NCI-H1694 (cell line): Measurements from ENCODE around the gene BLACAT1.

Experiments used
- DNase-seq: peaks from one replicate; lab custom pipeline; 2025; lab: John Stamatoyannopoulos, UW

The BLACAT1 gene

DNA sequence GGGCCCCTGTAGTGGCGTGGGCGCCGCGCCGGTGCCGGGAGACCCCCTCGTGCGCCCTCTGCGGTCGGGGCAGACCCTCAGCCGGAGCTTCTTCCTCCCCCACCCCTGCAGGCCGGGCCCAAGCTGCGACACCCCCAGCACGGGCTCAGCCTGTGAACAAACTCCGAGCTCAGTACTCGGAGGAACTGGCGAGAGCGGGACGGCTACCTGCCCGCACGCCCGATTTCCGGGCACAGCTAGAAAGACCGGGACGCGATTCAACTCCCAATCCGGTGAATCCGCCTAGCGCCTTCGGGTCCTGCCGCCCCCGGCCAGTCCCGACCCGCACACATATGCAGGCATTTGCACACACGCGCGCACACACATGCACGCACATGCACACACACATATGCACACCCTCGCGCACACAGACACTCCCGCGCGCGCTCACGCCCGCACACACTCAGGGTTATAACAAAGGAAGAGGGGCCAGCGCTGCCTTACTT is 580 bp upstream of the BLACAT1 start:
- DNase-seq: no peak

DNA sequence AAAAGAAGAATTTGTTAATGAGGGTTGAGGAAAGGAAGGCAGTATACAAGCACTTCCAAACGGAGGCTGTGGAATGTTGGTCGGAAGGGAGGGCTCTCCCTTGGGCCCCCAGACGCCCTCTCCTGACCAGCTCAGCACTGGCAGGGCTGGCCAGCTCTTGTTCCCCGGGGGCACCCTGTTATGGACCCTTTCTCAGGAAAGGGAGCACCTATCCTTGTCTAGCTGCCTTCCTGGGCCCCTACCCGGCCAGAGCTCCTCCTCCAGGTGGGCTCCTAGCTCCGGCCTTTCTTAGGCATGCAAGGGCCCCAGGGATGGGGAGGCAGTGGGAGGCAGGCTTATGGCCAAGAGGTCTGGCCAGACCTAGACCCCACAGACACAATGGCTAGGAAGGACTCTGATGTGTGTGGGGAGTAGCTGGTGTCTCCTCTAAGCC is 926 bp downstream of the BLACAT1 start:
- DNase-seq: no peak

DNA sequence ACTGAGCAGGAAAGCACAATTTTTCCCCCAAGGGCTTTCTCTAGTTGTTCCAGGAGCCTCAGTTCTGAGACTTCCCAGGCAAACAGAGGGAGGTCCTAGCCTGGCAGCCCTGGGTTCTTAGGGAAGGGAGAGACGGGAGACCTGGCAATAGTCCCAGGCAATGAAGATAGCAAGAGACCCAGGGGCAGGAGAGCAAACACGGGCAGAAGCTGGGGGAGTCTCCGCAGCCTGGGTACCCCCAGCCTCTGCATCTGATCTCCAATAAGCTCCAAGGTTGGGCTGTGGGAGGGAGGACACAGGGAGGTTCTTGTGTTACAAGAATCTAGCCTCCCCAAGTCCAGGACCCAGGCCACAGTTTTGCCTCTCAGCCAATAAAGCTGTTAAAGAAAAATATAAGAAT is 2.4 kb downstream of the BLACAT1 start:
- no peak for DNase-seq

DNA sequence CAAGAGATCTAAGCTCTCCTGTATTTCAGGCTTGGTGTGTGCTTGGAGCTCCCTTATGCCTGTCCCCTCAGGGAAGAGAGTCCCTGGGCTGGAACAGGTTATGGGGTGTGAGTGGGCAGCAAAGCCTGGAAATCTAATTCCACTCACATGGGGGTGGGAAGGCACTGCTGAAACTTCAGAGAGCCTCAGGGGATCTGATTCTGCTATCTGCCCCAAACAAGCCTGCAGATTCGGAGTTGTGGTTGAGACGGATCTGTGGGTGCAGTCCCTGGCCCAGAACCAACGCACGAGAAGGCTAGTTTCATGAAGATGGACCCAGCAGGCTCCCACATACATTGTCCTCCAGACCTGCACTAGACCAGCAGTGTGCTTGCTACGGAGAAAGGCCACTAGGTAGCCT is 2.9 kb downstream of the BLACAT1 start:
- no peak for DNase-seq

DNA sequence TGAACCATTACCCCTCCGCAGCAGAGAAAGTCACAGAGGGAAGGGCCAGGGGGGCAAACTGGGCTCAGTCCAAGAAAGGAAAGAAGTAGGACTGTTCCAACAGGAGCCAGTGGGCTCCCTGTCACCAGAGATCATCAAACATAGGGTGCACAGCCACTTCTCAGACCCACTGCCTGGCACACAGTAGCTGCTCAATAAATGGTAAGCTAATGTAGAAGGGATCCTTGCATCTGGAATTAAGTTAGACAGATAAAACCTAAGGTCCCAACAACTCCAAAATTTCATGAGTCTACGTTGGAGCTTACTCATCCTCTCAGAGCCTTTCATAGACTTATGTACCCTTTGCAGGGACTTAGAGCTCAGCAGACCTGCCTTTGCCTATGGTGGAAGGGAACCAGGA is 3.5 kb downstream of the BLACAT1 start:
- DNase-seq: no peak

DNA sequence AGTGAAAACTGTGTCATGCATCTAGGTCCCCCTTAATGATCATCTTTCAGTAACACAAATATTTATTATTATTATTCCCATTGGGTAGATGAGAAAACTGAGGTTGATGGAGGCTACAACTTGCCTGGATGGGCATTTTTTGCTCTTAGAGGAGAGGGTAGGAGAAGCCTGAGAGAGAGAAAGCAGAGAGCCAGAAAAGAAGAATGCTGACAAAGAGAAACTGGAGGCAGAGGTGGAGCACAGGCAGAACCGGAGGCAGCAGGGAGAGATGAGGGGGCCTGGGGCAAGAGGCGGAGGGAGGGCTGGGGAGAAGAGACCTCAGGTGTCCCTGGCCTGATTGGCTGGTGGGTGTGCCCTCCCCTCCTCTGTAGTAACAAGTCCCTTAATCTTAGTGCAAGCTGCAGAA is 4.1 kb downstream of the BLACAT1 start:
- no peak for DNase-seq

DNA sequence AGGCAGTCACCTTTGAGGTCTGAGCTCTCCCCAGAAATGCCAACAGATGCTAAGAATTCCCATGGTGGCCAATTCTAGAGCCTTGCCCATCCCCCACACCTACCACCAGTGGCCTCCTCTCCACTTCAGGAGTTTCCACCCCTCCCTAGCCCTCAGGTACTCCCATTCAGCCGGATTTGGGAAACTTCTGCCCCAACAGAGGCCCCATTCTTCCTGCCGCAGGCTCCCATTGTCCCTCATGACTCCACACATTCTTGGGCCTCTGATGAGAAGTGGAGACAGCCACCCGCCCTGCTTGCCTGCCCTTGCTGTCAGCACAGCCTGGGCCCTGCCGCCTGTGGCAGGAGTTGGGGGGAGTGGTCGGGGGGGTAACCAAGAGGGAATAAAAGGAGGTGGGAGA is 4.6 kb downstream of the BLACAT1 start:
- DNase-seq: no peak

DNA sequence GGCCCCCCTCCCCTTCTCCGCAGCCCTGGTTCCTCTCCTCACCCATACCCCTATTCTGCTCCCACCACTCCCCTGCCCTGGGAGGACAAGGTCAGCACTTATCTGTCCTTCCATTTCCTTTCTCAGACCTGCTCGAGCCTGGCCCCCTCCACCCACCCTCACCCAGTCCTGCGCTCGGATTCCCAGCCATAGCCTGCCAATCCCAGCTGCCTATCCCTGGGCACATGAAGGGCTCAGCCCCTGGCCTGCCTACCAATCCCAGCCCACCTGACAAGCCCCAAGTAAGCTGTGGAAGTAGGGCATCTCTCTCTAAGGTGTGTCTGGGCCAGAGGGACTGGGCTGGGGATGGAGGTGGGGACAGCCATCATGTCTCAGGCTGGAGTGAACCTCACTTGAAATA is 5.4 kb downstream of the BLACAT1 start:
- no peak for DNase-seq

DNA sequence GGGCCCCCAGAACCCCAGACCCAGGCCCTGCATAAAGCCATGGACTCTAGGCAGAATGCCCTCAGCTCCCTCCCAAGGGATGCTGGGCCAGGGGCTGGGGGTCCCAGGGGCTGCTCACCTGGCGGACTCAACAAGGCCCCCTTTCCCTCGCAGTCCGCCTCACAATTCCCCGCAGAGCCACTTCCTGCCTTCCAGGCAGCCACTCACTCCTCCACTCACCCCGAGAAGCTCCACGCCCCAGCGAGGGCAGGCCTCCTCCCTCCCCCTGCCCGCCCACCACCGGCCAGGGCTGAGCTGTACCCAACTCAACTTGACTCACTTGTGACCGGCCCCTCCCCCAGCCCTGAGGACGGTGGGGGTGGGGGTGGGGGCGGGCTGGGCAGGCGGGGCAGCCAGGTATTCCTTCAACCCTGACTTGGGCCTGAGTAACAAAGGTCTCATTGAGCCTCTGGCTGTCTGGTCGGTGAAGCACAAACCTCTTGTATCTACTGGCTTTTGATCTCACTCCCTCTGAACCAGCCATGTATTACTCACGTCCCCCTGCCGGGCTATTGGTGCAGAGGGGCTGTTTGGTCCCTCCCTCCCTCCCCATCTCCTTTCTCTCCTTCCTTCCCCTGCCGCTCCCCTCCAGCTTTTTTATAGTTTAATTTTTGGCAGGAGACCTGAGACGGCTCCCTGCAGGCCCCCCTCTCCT is 5.9 kb downstream of the BLACAT1 start:
- no peak for DNase-seq

DNA sequence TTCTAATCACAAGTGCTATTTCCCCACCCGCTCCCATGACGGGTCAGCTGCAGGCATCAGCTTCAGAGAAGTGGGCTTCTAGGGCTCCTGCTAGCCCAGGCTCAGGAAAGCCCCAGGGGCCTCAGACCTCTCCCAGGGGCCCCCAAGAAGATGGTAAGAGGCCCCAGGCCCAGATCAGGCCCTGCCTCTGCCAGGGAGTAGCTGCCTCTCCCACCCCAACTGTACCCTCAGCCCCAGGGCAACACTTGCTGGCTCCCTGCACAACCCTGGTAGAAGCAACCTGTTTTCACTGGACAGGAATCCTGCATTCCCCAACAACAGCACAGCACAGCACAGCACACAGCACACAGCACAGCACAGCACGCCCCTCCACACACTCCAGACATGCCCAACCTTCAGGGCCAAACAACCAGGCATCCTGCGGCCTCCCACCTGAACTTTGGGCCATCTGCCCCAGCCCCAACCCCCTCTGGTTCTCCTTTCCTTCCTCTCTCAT is 6.5 kb downstream of the BLACAT1 start:
- no peak for DNase-seq

DNA sequence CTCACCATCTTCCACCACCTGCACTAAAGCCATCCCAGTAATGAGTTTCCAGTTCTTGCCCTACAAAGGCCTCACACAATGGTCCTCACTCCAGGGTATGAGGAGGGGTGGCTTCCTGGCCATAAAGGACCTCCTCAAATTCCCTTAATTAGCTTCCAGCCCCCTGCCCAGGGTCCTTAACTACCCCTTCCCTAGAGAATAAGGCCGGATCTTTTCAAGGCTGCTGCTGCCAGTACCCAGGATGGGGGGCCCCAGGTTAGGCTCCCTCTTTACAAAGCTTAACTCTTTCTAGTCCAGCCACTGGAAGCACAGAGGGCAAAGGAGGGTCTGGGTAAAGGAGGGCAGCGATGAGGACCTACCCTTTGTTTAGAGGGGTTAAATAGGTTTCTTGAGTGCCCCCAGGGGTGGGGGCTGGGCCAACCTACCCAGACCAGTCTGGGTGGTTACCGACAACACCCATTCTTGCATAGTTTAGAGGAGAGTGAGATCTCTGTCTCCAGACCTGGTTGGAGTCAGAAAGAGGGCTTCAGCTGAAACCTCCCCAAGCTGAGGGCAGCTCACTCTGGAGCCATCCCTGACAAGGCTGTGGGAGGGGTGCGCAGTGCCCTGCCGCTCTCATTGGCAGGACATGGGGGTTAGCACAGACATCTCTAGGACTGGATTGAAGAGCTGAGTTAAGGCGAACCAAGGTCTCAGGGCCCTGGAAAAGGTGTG is 7.1 kb downstream of the BLACAT1 start:
- no peak for DNase-seq

DNA sequence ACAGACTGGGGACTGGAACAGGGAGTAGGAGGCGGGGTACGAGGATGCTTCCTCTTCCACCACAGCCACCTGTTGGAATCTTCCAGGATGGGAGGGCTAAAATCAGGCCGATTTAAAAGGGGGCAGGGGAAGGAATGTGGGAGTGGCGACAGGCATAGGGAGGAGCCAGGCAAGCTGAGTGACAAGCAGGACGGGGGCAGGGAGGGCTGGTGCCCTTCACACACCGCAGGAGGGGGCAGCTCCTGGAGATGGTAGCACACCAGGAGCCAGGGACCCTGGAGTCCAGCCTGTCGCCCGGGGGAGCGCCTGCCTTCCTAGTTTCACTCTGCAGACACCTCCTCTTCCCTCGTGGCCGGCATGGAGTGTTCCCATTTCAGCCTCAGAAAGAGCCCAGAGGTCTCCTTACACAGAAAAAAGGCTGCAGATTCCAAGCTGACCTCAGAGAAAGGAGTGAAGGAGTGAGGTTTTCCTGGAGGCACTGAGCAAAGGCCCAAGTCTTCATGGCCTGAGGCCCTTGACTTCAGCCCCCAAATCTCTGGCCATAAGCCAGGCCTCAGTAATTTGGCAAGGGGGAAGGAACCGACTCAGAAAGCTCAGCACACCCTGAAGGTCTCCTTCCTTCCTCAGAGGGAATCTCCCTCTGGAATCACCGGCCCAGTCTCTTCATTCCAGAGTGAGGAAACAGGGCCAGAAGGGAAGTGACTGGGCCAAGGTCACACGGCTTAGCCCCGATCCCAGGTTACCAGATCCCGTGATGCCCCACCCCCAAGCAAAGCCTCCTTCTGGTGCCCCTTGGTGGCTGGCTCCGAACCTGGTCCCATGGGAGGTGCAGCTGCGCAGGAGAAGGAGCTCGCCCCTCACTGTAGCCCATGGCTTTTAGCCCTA is 8.1 kb downstream of the BLACAT1 start:
- DNase-seq: no peak

DNA sequence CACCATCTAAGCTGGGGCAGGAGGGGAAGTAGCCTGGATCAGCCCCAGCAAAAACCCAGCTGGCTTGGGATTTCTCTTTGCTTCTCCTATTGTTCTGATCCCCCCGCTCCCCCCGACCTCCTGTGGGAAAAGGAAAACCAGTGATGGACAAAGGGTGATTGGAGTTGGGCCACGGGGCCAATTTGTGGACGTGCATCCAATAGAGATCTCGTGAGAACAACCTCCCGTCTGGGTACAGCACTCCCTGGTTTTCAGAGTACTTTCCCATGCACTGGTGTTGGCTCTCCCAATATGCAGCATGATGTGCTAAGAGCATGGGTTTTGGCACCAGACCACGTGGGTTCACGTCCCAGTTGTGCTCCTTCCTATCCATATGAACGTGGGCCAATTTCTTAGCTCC is 9.0 kb downstream of the BLACAT1 start:
- DNase-seq: no peak

DNA sequence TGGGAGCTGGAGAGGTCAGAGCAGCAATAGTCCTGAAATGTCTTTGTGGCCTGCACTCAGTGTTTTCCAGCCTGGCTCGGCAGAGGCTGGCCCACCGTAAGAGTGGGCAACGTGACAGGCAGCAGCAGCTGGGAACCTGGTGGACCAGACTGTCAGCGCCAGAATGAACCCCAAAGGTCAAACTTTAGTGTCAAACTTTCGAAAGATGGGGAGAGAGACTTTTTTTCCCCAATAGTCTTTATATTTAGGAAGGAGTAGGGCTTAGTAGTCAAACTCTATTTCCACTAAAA is 10.3 kb downstream of the BLACAT1 start:
- DNase-seq: no peak

DNA sequence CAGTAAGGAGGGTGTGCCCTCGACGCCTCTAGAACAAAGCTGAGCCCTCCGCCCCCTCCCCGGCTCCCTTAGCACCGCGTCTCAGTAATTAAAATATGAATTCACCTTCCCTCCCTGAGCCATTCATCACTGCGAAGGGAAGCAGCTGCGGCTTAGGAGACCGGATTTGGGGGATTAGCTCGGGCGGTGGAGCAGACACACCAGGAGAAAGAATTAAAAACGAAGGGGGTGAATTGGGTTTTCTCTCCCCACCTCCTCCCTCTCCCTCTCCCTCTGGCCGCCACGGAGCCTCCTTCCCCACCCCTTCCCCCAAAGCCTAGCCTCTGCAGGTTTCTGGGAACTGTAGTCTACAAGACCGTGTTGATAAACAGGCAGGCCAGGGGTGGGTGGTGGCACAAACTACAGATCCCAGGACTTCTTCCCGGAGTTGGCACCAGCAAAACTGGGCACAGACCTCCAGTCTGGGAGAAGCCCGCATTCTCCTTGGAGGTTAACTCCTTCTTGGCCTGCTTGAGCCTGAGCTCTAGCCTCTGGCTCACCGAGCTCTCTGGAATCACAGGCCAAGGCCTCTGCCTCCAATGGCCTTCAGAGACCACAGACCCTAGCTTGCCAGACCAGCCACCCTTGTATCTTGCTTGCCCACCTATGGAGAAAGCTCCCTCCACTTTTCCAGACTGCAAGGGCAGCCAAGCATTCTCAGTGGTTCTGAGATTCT is 10.8 kb downstream of the BLACAT1 start:
- no peak for DNase-seq

DNA sequence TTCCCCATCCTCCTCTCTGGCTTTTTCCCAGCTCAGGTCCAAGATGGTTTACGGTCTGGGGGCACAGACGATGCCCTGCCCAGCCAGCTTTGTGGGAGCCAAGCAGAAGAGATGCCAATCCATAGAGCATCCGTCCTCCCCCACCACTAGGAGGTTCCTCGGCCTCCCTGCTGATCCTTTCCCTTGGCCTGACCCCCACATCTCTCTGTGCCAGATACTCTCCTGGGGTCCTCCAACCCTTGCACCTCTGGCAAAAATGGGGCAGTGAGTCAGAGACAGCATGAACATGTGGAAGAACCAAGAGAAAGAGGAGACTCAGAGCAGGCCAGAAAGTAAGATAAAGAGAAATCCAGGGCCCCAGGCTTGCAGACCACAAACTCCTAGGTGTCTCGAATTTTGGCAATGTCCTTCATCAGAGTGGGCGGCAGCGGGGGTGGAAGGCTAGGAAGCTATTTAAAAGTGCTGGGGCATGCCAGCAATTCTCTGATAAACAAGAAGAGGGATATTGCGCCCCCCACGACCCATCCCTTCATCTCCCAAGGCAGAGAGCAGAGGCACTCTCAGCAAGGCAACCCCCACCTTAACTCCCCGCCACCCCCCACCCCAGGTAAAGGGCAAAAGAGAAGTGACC is 11.4 kb downstream of the BLACAT1 start:
- DNase-seq: no peak

DNA sequence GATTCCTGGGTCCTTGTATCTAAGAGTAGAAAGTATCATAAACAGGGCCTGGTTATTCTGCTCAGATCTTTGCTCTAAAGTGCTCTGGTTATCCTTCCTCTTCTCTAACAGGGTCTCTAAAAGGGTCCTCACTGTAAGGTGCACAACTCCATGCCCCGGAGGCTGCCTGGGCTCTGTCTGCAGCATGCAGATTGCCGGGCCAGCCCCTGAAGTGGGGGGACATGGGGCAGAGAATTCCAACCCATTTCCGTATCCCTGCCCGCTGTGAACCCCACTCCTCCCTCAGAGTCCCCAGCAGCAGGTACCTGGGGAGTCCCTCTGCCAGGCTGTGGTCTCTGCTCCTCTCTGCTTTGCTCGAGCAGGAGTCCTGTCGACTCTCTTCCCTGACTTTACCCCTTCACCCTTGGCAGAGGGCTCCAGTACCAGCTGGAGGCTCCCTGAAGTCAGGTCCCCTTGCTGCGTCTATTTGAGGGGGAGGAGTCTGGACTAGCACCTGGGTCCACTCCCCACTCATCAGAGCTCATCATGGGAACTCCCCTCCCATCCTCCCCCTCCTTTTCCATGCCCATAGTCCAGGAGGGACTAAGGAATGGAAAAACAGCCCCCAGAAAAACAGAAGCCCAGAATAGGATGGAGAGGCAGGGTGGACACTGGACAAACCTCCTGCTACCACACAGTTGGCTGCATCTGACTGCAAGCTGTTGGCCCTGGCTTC is 12.1 kb downstream of the BLACAT1 start:
- DNase-seq: no peak

DNA sequence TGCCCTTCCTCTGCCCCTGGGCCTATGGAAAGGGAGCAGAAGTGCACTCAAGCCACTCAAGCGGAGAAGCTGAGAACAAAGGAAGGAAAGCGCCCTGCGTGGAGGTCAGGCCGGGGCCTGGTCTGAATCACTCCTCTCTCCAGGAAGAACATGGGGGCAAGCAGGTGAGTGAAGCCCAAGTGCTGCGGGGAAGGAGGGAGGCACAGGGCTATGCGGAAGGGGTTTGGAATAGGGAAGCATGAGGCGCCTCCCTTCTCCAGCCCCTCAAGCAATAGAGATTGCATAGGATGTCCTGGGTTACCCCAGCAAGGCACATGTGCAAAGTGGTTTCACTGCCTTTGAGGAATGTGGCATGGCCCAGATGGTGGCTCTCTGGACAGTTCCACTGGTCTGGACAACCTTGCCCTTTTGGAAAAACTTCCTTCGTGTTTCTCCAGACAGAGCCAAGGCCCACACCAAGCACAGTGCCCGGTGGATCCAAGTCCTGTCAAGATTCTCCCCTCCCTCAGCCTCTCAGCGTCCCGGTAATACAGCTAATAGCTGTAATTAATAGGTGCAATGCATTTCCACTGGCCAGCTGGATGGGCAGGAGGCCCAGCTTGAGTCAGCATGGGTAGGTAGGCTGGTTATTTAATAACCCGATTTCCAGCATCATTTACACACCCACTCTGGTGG is 13.7 kb downstream of the BLACAT1 start:
- DNase-seq: no peak

DNA sequence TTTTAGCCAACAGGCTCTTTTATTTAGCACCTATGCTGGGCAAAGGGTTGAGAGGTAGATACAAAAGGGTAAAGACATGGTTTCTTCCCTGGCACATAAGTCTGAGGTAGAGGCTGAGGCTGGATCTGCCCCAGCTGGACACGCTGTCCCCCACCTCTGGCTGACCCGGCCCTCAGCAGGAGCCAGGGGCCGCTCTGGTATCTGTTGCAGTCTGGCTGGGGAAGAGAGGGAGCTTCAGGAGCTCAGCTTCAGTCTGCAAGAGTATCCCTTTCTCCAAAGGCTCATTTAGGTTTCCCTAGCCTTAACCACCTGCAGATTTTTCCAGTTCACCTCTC is 14.2 kb downstream of the BLACAT1 start:
- no peak for DNase-seq

DNA sequence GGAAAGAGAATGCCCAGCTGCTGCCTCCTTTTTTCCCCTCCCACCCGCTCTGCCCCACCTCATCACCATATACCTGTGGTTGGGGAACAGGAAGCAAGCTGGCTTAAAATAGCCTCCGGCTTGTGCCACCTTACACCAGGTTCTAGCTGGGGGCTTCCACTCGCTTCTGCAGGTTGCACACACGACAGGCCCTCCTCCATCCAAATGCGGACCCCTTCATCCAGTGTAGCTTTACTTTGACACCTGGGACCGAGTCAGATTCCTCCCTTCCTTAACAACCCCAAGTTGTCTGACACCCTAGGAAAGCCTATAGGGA is 14.6 kb downstream of the BLACAT1 start:
- DNase-seq: no peak
